CD8-positive, alpha-beta memory T cell (primary cell): ENCODE results near the gene XRCC5. TPM values are rescaled to one million over a fixed set of nuclear protein-coding genes. Genes with fewer than 3 reads are reported as not detected.
"Not testable (repeated sequence)": the region's sequence is repeated elsewhere in the genome, so short reads cannot be mapped to it uniquely, and the experiment has no call there.

Experiments
- CTCF ChIA-PET: fragments of 350-600 bp; sonication (Branson Sonifier 250); formaldehyde crosslinking; loops from one replicate; lab custom pipeline; 2021; ENCODE audit warnings: antibody characterized with exemption; lab: Charles Lee
- POLR2A ChIA-PET: fragments of 350-600 bp; sonication (Branson Sonifier 250); formaldehyde crosslinking; loops from one replicate; lab custom pipeline; 2021; ENCODE audit warnings: antibody characterized with exemption; lab: Charles Lee
- DNase-seq, 5 donors: peaks; one replicate each; pipeline versions ENCODE4 v3.0.0 to v3.0.0-alpha.2; 2020 to 2022; ENCODE audit warnings: mixed read lengths in 1 of 5
- H3K27ac ChIP-seq: one replicate; pipeline ENCODE4 v1.7.0; 2013; ENCODE audit warnings: low read depth, mild to moderate bottlenecking, low read length, moderate library complexity
- H3K27me3 ChIP-seq: 2 replicates; pipeline ENCODE4 v1.7.0; 2013; ENCODE audit warnings: low read length, mild to moderate bottlenecking; ENCODE audit not compliant: insufficient read depth, poor library complexity, severe bottlenecking
- H3K36me3 ChIP-seq: 2 replicates; pipeline ENCODE4 v1.7.0; 2013; ENCODE audit warnings: mild to moderate bottlenecking, low read length, moderate library complexity; ENCODE audit not compliant: insufficient read depth
- H3K4me1 ChIP-seq: 2 replicates; pipeline ENCODE4 v1.7.0; 2013; ENCODE audit warnings: mild to moderate bottlenecking, low read length, moderate library complexity; ENCODE audit not compliant: insufficient read depth
- H3K4me3 ChIP-seq: 2 replicates; pipeline ENCODE4 v1.7.0; 2013; ENCODE audit warnings: mild to moderate bottlenecking, low read length
- H3K9me3 ChIP-seq: 2 replicates; pipeline ENCODE4 v1.7.0; 2013; ENCODE audit warnings: mild to moderate bottlenecking, low read length
- H3K27ac Mint-ChIP-seq, 8 donors: one replicate each; pipeline ENCODE4 v1.8.0; 2020 to 2021; ENCODE audit warnings: mixed read lengths in 8 of 8, mild to moderate bottlenecking in 6 of 8, inconsistent platforms in 3 of 8, moderate library complexity in 3 of 8
- H3K27me3 Mint-ChIP-seq, 2 donors: one replicate each; pipeline ENCODE4 v1.8.0; 2020 to 2021; ENCODE audit warnings: mixed read lengths in 2 of 2, mild to moderate bottlenecking in 1 of 2, moderate library complexity in 1 of 2
- H3K36me3 Mint-ChIP-seq, 3 donors: one replicate each; pipeline ENCODE4 v1.8.0; 2020 to 2021; ENCODE audit warnings: mixed read lengths in 3 of 3, inconsistent platforms in 1 of 3, mild to moderate bottlenecking in 1 of 3
- H3K4me1 Mint-ChIP-seq, 3 donors: one replicate each; pipeline ENCODE4 v1.8.0; 2020 to 2021; ENCODE audit warnings: mixed read lengths in 3 of 3, inconsistent platforms in 1 of 3, mild to moderate bottlenecking in 1 of 3
- H3K4me3 Mint-ChIP-seq, 7 donors: one replicate each; pipeline ENCODE4 v1.8.0; 2020 to 2021; ENCODE audit warnings: mixed read lengths in 7 of 7, mild to moderate bottlenecking in 6 of 7, moderate library complexity in 4 of 7, inconsistent platforms in 2 of 7
- H3K9me3 Mint-ChIP-seq, 5 donors: one replicate each; pipeline ENCODE4 v1.8.0; 2020 to 2022; ENCODE audit warnings: mixed read lengths in 5 of 5, mild to moderate bottlenecking in 3 of 5, moderate library complexity in 2 of 5, inconsistent platforms in 1 of 5
- polyA plus RNA-seq: library from polyadenylated mRNA; unstranded; fragments of 300-500 nt; fragmentation: Illumina TruSeq; gene quantifications from one replicate; pipeline ENCODE4 v1.2.3, GENCODE V29; 2021
- total RNA-seq, 2 experiments: library from RNA; stranded (reverse); gene quantifications; one replicate each; pipeline ENCODE4 v1.2.3, GENCODE V29; 2021

Gene XRCC5
- total and polyA plus RNA-seq, 3 experiments from 2014 or later = 306 to 643 (median 612) TPM

DNA sequence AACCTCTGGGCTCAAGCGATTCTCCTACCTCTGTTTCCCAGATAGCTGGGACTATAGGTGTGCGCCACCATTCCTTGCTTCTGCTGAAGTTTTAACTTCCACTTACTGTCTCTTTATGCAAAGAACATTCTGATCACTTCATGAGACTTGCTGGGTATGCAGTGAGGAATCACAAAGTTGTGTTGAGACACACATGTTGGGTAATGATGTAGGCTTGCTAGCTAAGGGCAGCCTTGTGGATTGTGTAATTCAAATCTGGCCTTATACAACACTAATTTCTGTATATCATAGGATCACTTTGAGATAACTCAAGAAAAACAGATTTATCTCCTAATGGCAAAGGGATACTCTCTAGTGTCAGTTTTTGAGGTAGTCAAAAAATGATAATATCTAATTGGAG lies 24.2 kb downstream of the XRCC5 start:
- Mint-ChIP-seq H3K4me3 (no peak overlapping the region), H3K9me3 (no peaks in the 10 kb centered on the region), H3K27me3 (no peaks in the 10 kb centered on the region), H3K4me1 (peaks cover 34 to 66% (median 54%) of the 10 kb centered on the region in 3 donors), H3K36me3 (peaks cover 24 to 93% (median 53%) of the 10 kb centered on the region in 3 donors), H3K27ac (peak overlapping the region in 5 of 8 donors; percentile 6 to 84 (median 31))
- no peak overlapping the region for H3K27ac ChIP-seq
- DNase-seq = no peak
- peaks cover 20% of the 10 kb centered on the region for H3K4me1 ChIP-seq
- no peak overlapping the region for H3K4me3 ChIP-seq
- no peaks in the 10 kb centered on the region for H3K9me3 ChIP-seq
- ChIA-PET CTCF (interaction anchor here (1.2 kb wide), 1 partner anchor 19 kb away, joined by 4 read pairs; no protein-coding TSS in a partner anchor), POLR2A (no interaction called here)
- peaks cover 79% of the 10 kb centered on the region for H3K36me3 ChIP-seq
- H3K27me3 ChIP-seq = no peaks in the 10 kb centered on the region

- ChIA-PET POLR2A (no interaction called here), CTCF (interaction anchor here (1.7 kb wide), 1 partner anchor 12 kb away, joined by 4 read pairs; no protein-coding TSS in a partner anchor)
- H3K27ac ChIP-seq = no peak overlapping the region
- no peaks in the 10 kb centered on the region for H3K9me3 ChIP-seq
- Mint-ChIP-seq H3K4me1 (peaks cover 26 to 66% (median 47%) of the 10 kb centered on the region in 3 donors), H3K4me3 (peak overlapping the region in 1 of 7 donors; percentile 12), H3K36me3 (peaks cover 24 to 93% (median 53%) of the 10 kb centered on the region in 3 donors), H3K9me3 (no peaks in the 10 kb centered on the region), H3K27ac (peak overlapping the region in 6 of 8 donors; percentile 8 to 86 (median 76)), H3K27me3 (no peaks in the 10 kb centered on the region)
- peaks cover 83% of the 10 kb centered on the region for H3K36me3 ChIP-seq
- DNase-seq = no peak
- H3K4me1 ChIP-seq = peaks cover 13% of the 10 kb centered on the region
- H3K27me3 ChIP-seq = no peaks in the 10 kb centered on the region
- H3K4me3 ChIP-seq = no peak overlapping the region
These were observed 25.9 kb downstream of the XRCC5 start for GRCh38 chr2:216134958-216135541.

DNA sequence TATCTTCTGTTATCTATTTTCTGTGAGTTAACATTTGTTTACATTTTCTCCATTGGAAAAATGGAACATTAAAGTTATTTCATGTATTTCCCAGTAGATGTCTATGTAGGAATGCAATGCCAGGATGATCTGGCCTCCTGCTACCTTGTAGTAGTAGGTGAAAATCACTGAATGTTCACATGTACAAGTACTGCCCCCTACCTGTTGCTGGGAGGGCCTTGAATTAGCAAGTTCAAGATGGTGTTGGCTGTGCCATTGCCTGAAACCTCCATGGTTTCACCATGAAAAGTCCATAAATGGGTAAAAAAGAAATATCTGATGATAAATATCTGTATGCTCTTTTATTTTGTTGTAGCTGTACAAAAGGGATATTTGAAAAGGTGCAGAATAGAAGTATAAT lies 30.7 kb downstream of the XRCC5 start:
- POLR2A ChIA-PET = no interaction called here
- CTCF ChIA-PET = interaction anchor here (0.8 to 3.1 kb wide), 4 partner anchors 30 to 108 kb away, joined by 3 to 14 read pairs (median 6); partner anchors contain the start of gene XRCC5
- Histone ChIP-seq H3K36me3 (peaks cover 69% of the 10 kb centered on the region), H3K27ac (no peak overlapping the region), H3K4me3 (no peak overlapping the region), H3K9me3 (no peaks in the 10 kb centered on the region), H3K27me3 (no peaks in the 10 kb centered on the region), H3K4me1 (no peaks in the 10 kb centered on the region)
- no peaks in the 10 kb centered on the region for H3K9me3 Mint-ChIP-seq
- H3K4me1 Mint-ChIP-seq = peaks cover 14 to 35% (median 25%) of the 10 kb centered on the region in 3 donors
- peak overlapping the region in 4 of 8 donors; percentile 5 to 50 (median 24) for H3K27ac Mint-ChIP-seq
- H3K27me3 Mint-ChIP-seq = no peaks in the 10 kb centered on the region
- H3K36me3 Mint-ChIP-seq = peaks cover 12 to 81% (median 30%) of the 10 kb centered on the region in 3 donors
- H3K4me3 Mint-ChIP-seq = no peak overlapping the region
- DNase-seq = peak in 1 of 5 donors; percentile 42

- H3K9me3 Mint-ChIP-seq, H3K4me3 Mint-ChIP-seq, H3K27ac ChIP-seq, H3K9me3 ChIP-seq, H3K4me3 ChIP-seq, H3K27me3 ChIP-seq, DNase-seq, H3K4me1 ChIP-seq, POLR2A ChIA-PET, H3K27me3 Mint-ChIP-seq: not testable (repeated sequence)
- H3K36me3 Mint-ChIP-seq = peaks cover 3 to 68% (median 19%) of the 10 kb centered on the region in 3 donors
- CTCF ChIA-PET = interaction anchor here (1.0 to 3.1 kb wide), 3 partner anchors 33 to 108 kb away, joined by 3 to 14 read pairs (median 10); partner anchors contain the start of gene XRCC5
- H3K4me1 Mint-ChIP-seq = peaks cover 8 to 30% (median 17%) of the 10 kb centered on the region in 3 donors
- H3K27ac Mint-ChIP-seq = peak overlapping the region in 1 of 8 donors; percentile 50
- peaks cover 61% of the 10 kb centered on the region for H3K36me3 ChIP-seq
These were observed 32.4 kb downstream of the XRCC5 start for GRCh38 chr2:216141516-216141915.

DNA sequence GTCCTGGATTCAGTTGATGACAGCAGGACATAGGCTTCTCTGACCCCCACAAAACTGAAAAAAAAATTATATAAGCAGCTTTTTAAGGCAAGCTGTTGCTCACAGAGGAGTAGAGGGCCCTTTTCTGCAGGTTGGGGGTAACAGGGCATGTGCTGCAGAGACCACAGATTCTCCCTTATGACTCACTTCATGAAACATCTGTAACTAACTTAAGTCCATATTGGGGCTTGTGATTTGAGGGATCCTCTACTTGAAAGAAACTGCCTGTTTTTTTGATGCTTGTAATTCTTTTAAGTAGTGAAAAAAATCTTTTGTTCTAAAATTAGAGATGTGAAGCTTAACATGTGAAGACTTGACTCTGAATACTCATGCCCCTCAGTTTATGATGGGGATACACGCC lies 33.4 kb downstream of the XRCC5 start:
- DNase-seq = peak in 1 of 5 donors; percentile 26
- no peaks in the 10 kb centered on the region for H3K9me3 Mint-ChIP-seq

DNA sequence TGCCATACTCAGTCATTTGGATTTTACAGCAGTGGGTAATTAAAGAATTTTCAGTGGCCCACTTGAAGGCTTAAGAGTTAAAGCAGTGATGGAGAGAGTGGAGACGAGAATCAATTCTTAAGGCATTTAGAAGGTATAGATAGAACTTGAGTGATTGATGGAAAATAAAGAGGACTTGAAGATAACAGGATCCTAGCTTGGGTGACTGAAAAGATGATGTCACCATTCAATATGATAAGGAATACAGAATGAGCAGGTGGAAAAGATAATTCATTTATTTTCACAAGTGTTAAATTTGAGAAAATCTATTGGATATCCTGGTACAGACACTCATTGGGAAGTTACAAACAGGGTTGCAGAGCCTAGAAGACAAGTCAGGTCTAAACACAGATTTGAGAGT lies 35.2 kb downstream of the XRCC5 start:
- Mint-ChIP-seq H3K4me1 (peaks cover 23 to 32% (median 32%) of the 10 kb centered on the region in 3 donors), H3K36me3 (peaks cover 0 to 69% (median 12%) of the 10 kb centered on the region in 3 donors), H3K27me3 (no peaks in the 10 kb centered on the region), H3K27ac (no peak overlapping the region), H3K4me3 (no peak overlapping the region), H3K9me3 (no peaks in the 10 kb centered on the region)
- ChIA-PET POLR2A (no interaction called here), CTCF (interaction anchor here (1.0 kb wide), 1 partner anchor 110 kb away, joined by 3 read pairs; no protein-coding TSS in a partner anchor)
- Histone ChIP-seq H3K36me3 (peaks cover 62% of the 10 kb centered on the region), H3K27me3 (no peaks in the 10 kb centered on the region), H3K27ac (no peak overlapping the region), H3K4me1 (no peaks in the 10 kb centered on the region), H3K4me3 (no peak overlapping the region), H3K9me3 (no peaks in the 10 kb centered on the region)
- DNase-seq = no peak

More for the DNA sequence above, 33.4 kb downstream of the XRCC5 start:
- H3K4me1 ChIP-seq = no peaks in the 10 kb centered on the region
- no peak overlapping the region for H3K4me3 ChIP-seq
- Mint-ChIP-seq H3K4me1 (peaks cover 16 to 33% (median 26%) of the 10 kb centered on the region in 3 donors), H3K27me3 (no peaks in the 10 kb centered on the region), H3K4me3 (no peak overlapping the region), H3K36me3 (peaks cover 0 to 69% (median 18%) of the 10 kb centered on the region in 3 donors), H3K27ac (peak overlapping the region in 2 of 8 donors; percentile 21 to 69)
- H3K9me3 ChIP-seq = no peaks in the 10 kb centered on the region
- peaks cover 61% of the 10 kb centered on the region for H3K36me3 ChIP-seq
- H3K27me3 ChIP-seq = no peaks in the 10 kb centered on the region
- H3K27ac ChIP-seq = no peak overlapping the region
- POLR2A ChIA-PET = no interaction called here
- CTCF ChIA-PET = interaction anchor here (1.2 to 3.1 kb wide), 3 partner anchors 11 to 34 kb away, joined by 3 to 10 read pairs (median 5); partner anchors contain the start of gene XRCC5

DNA sequence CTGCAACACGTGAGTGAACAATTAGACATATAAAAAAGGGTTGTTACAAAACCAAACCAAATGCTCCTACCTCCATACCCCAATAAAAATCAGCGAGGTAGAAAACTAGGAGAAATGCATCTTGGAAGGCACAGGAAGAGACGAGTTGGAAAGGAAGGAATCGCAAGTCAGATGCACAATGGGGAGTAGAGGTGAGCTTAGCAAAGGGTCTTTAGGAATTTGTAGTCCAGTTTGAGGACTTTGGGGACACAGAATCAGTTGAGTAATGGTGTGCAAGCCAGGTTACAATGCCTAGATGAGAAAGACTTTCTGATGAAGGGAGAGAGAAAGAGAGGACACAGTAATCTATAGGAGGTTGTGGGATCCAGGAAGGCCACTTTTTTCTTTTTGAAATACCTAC lies 35.7 kb downstream of the XRCC5 start:
- H3K36me3 Mint-ChIP-seq = peaks cover 0 to 69% (median 15%) of the 10 kb centered on the region in 3 donors
- H3K4me1 Mint-ChIP-seq = peaks cover 24 to 33% (median 33%) of the 10 kb centered on the region in 3 donors
- no peaks in the 10 kb centered on the region for H3K27me3 Mint-ChIP-seq

GRCh38 chr2:216146573-216146972 lies 37.4 kb downstream of the XRCC5 start:
- Mint-ChIP-seq H3K9me3 (no peaks in the 10 kb centered on the region), H3K27me3 (no peaks in the 10 kb centered on the region), H3K36me3 (peaks cover under 1 to 69% (median 16%) of the 10 kb centered on the region in 3 donors), H3K4me3 (no peak overlapping the region), H3K4me1 (peaks cover 26 to 41% (median 34%) of the 10 kb centered on the region in 3 donors), H3K27ac (peak overlapping the region; percentile 11 to 55 (median 30))
- Histone ChIP-seq H3K36me3 (peaks cover 63% of the 10 kb centered on the region), H3K4me3 (no peak overlapping the region), H3K9me3 (no peaks in the 10 kb centered on the region), H3K27ac (no peak overlapping the region), H3K27me3 (no peaks in the 10 kb centered on the region), H3K4me1 (no peaks in the 10 kb centered on the region)
- POLR2A ChIA-PET = no interaction called here
- CTCF ChIA-PET = no interaction called here
- DNase-seq = no peak

More for the DNA sequence above, 35.7 kb downstream of the XRCC5 start:
- Histone ChIP-seq H3K27ac (no peak overlapping the region), H3K36me3 (peaks cover 62% of the 10 kb centered on the region), H3K9me3 (no peaks in the 10 kb centered on the region), H3K4me1 (no peaks in the 10 kb centered on the region), H3K4me3 (no peak overlapping the region), H3K27me3 (no peaks in the 10 kb centered on the region)
- POLR2A ChIA-PET = no interaction called here
- Mint-ChIP-seq H3K27ac (no peak overlapping the region), H3K4me3 (no peak overlapping the region), H3K9me3 (no peaks in the 10 kb centered on the region)
- no peak for DNase-seq
- CTCF ChIA-PET = no interaction called here
